GM21723 (cell line): Measurements from ENCODE around the gene THADA.
"Not testable (repeated sequence)": the region's sequence is repeated elsewhere in the genome, so short reads cannot be mapped to it uniquely, and the experiment has no call there.

ENCODE experiments used
- ATAC-seq: cut with Tn5 transposase; IDR thresholded peaks from one replicate; pipeline ENCODE4 v1.9.1; 2021; ENCODE audit warnings: mild to moderate bottlenecking, moderate library complexity; ENCODE audit not compliant: unreplicated experiment

THADA gene

GRCh38 chr2:43307046-43307445, 288.8 kb downstream of the THADA start:
- no peak for ATAC-seq

GRCh38 chr2:43306197-43306596, 289.6 kb downstream of the THADA start:
- no peak for ATAC-seq

- ATAC-seq: no peak
These were observed 290.3 kb downstream of the THADA start for GRCh38 chr2:43305517-43305916.

GRCh38 chr2:43305012-43305411, 290.8 kb downstream of the THADA start:
- no peak for ATAC-seq

- ATAC-seq: no peak
These were observed 291.9 kb downstream of the THADA start for GRCh38 chr2:43303889-43304288.

GRCh38 chr2:43302961-43303494, 292.8 kb downstream of the THADA start:
- no peak for ATAC-seq

- ATAC-seq: no peak
These were observed 293.5 kb downstream of the THADA start for GRCh38 chr2:43302182-43302960.

- no peak for ATAC-seq
These were observed 294.9 kb downstream of the THADA start for GRCh38 chr2:43300781-43301583.

- no peak for ATAC-seq
These were observed 295.6 kb downstream of the THADA start for GRCh38 chr2:43300222-43300621.

- no peak for ATAC-seq
These were observed 297.3 kb downstream of the THADA start for GRCh38 chr2:43298500-43298899.

GRCh38 chr2:43297740-43298139, 298.1 kb downstream of the THADA start:
- ATAC-seq: not testable (repeated sequence)

GRCh38 chr2:43294973-43295603, 300.8 kb downstream of the THADA start:
- no peak for ATAC-seq

- peak; percentile 99 for ATAC-seq
These were observed 301.8 kb downstream of the THADA start for GRCh38 chr2:43293744-43294695.

GRCh38 chr2:43292851-43293743, 302.7 kb downstream of the THADA start:
- ATAC-seq: no peak

- no peak for ATAC-seq
These were observed 303.5 kb downstream of the THADA start for GRCh38 chr2:43292297-43292696.

GRCh38 chr2:43289331-43289730, 306.5 kb downstream of the THADA start:
- no peak for ATAC-seq

- no peak for ATAC-seq
These were observed 307.2 kb downstream of the THADA start for GRCh38 chr2:43288417-43289305.

GRCh38 chr2:43285987-43286386, 309.9 kb downstream of the THADA start:
- ATAC-seq: no peak
